Progenitor cell of endocrine pancreas (in vitro differentiated cells): ENCODE data around the gene LTBP2. TPM values are rescaled to one million over a fixed set of nuclear protein-coding genes. Genes with fewer than 3 reads are reported as not detected.

Experiments used
- DNase-seq: peaks from one replicate; pipeline ENCODE4 v3.0.0; 2021; ENCODE audit warnings: low spot score; ENCODE audit not compliant: unreplicated experiment
- H3K27ac Mint-ChIP-seq: 2 replicates; pipeline ENCODE4 v1.8.0; 2021; ENCODE audit warnings: mild to moderate bottlenecking, moderate library complexity, mixed read lengths
- H3K27me3 Mint-ChIP-seq: 2 replicates; pipeline ENCODE4 v1.8.0; 2021; ENCODE audit warnings: mixed read lengths
- H3K36me3 Mint-ChIP-seq: 2 replicates; pipeline ENCODE4 v1.8.0; 2022; ENCODE audit warnings: mixed read lengths; ENCODE audit not compliant: insufficient read depth
- H3K4me1 Mint-ChIP-seq: 2 replicates; pipeline ENCODE4 v1.8.0; 2021; ENCODE audit warnings: low read depth, mixed read lengths
- H3K4me3 Mint-ChIP-seq: 2 replicates; pipeline ENCODE4 v1.8.0; 2021; ENCODE audit warnings: low read depth, mild to moderate bottlenecking, moderate library complexity, mixed read lengths
- H3K9me3 Mint-ChIP-seq: 2 replicates; pipeline ENCODE4 v1.8.0; 2021; ENCODE audit warnings: low read depth, mixed read lengths
- CTCF ChIP-seq: fragments of 200-600 bp; sonication (generic); IDR thresholded peaks from one replicate; pipeline ENCODE4 v1.5.0; 2021; ENCODE audit warnings: antibody characterized with exemption, mild to moderate bottlenecking; ENCODE audit not compliant: unreplicated experiment
- total RNA-seq: library from RNA; stranded (reverse); gene quantifications from 2 replicates; pipeline ENCODE4 v1.2.1, GENCODE V29; 2021

Gene LTBP2
- total RNA-seq, 1 donor from 2014 or later, result 0.79 TPM

DNA sequence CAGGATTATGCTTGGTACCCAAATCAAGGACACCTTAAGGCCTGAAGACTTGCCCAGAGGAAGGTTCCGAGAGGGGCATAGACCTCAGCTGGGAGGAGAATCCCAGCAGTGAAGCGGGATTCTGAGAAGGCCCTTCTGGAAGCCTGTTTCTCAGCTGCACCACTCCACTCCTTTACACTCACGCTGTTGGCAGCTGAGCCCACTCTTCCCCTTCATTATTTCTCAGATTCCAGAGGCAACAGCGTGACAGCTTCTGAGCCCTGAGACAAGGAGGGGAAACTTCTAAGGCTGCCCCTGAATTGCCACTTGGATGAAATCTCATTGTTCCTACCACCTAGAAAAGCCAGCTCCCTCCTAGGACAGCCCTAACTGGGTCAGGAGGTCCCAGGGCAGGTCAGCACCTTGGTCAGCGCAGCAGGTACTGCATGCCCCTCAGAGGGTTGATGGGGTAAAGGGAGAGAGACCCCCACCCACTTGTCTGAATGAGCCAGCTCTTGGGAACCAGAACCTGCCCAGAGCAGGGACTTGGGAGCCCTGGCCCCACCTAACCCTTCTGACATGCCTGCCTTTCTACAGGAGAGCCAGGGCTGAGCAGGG lies 64.6 kb downstream of the LTBP2 start:
- peaks cover 11% of the 10 kb centered on the region for H3K4me1 Mint-ChIP-seq
- no peak for DNase-seq
- no peak overlapping the region for H3K27ac Mint-ChIP-seq
- no peak overlapping the region for H3K4me3 Mint-ChIP-seq
- H3K36me3 Mint-ChIP-seq, result no peaks in the 10 kb centered on the region
- no peaks in the 10 kb centered on the region for H3K9me3 Mint-ChIP-seq
- peaks cover 32% of the 10 kb centered on the region for H3K27me3 Mint-ChIP-seq
- TF ChIP-seq CTCF, result no peak

DNA sequence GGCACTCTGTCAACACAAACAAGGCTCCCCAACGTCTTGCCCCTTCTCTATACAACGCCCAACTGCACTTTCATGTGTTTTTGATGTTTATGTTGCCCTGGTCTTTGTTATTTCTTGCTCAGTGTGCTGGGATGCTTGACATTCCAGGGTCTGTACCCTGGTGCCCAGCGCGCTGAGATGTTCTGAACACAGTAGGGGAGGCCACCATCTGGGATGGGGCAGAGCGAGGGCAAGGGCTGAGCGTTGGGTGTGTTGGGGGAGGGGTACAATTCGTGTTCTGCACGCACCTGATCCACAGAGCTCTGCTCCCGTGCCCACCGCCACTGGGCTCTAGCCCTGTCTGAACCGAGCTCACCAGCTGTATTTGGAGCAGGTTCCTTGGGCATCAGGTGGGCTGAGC lies 65.6 kb downstream of the LTBP2 start:
- H3K36me3 Mint-ChIP-seq, result no peaks in the 10 kb centered on the region
- no peaks in the 10 kb centered on the region for H3K9me3 Mint-ChIP-seq
- no peak overlapping the region for H3K27ac Mint-ChIP-seq
- no peak overlapping the region for H3K4me3 Mint-ChIP-seq
- H3K27me3 Mint-ChIP-seq, result peaks cover 31% of the 10 kb centered on the region
- no peak for DNase-seq
- no peak for TF ChIP-seq CTCF
- peaks cover 7% of the 10 kb centered on the region for H3K4me1 Mint-ChIP-seq

DNA sequence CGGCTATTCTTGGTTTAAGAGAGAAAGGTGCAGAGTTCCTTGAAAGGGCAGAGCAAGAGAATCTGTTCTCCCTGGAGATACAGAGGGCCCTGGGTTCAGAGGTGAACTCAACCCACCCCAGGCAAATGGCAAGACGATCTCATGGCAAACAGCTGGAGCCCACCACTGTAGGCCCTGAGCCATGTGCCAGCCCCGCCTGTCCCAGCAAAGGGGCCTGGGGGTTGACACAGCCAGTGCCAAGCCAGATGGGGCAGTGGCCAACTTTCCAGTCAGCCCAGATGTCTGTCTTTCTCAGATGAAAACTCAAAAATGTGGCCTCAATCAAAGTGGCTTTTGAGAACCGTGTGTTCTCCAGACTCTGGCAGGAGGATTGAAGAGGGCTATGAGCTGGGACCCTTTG lies 66.7 kb downstream of the LTBP2 start:
- H3K4me1 Mint-ChIP-seq, result peaks cover 5% of the 10 kb centered on the region
- H3K9me3 Mint-ChIP-seq, result no peaks in the 10 kb centered on the region
- H3K36me3 Mint-ChIP-seq, result no peaks in the 10 kb centered on the region
- peaks cover 31% of the 10 kb centered on the region for H3K27me3 Mint-ChIP-seq
- no peak for TF ChIP-seq CTCF
- H3K27ac Mint-ChIP-seq, result no peak overlapping the region
- no peak for DNase-seq
- H3K4me3 Mint-ChIP-seq, result no peak overlapping the region

DNA sequence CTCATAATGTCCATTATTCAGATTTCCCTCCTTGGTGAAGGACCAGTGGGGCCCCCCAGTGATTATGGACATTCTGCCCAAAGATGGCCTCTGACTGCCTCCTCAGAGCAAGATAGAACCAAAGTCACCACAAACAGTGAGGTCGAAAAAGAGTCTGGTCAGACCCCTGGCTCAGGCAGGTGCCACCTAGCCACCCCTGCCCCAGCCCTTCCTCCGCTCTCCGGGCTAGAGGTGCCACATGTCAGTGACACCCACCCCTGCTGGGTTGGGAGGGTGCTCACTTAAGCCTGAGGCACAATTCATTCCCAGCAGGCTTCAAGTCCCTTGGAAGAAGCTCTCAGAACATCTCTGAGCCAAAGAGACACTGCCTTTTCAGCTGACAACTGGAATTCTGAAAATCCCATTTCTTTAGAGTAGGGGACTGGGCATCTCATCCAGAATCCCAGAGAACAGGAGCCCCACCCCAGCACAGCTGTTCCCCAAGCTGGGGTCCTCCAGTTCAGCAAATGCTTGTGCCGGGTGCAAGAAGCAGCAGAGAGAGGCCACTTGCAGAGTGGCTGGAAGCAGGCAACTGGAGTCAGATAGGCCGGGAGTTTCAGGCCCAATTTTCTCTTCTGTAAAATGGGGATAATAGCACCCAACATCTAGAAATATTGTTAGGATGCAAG lies 68.1 kb downstream of the LTBP2 start:
- H3K4me1 Mint-ChIP-seq, result peaks cover 5% of the 10 kb centered on the region
- peaks cover 32% of the 10 kb centered on the region for H3K27me3 Mint-ChIP-seq
- no peak overlapping the region for H3K4me3 Mint-ChIP-seq
- TF ChIP-seq CTCF, result no peak
- H3K27ac Mint-ChIP-seq, result no peak overlapping the region
- no peak for DNase-seq
- no peaks in the 10 kb centered on the region for H3K36me3 Mint-ChIP-seq
- no peaks in the 10 kb centered on the region for H3K9me3 Mint-ChIP-seq

DNA sequence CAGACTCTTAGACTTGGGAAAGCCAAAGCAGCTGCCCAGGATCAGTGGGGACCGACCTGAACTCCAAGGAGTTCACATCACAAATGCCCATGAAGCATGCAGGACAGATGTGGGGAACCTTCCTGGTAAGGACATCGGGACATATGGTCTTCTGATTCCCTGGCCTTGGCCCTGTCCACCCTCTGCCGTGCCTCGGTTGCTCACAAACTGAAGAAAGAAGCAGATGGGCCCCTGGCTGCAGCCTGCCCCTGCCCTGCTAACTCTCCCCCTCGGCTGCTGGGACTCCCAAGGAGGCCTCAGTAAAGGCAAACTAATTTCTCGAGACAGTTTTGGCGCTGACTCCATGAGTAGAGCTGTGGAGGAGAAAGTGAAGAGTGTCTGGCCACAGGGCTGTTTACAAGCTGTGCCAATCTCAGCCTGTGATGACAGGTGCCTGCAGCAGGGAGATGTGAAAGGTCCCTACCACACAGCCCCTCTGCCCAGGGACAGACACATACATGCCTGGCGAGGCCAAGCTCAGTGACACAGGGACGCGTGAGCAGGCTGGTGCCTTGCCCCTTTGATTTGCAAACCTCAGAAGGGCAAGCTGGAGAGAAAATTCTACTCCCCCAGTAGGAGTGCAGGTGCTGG lies 69.9 kb downstream of the LTBP2 start:
- no peaks in the 10 kb centered on the region for H3K4me1 Mint-ChIP-seq
- peaks cover 32% of the 10 kb centered on the region for H3K27me3 Mint-ChIP-seq
- no peak overlapping the region for H3K27ac Mint-ChIP-seq
- H3K4me3 Mint-ChIP-seq, result no peak overlapping the region
- DNase-seq, result no peak
- no peaks in the 10 kb centered on the region for H3K36me3 Mint-ChIP-seq
- TF ChIP-seq CTCF, result no peak
- no peaks in the 10 kb centered on the region for H3K9me3 Mint-ChIP-seq
